ENCODE results near the gene CACNA1G. TPM values are rescaled to one million over a fixed set of nuclear protein-coding genes. Genes with fewer than 3 reads are reported as not detected.
A peak's percentile ranks its signal among the peaks of the same experiment; 100 is the strongest.

The CACNA1G gene
- total RNA-seq, 1 donor from 2014 or later = 0.27 TPM

DNA sequence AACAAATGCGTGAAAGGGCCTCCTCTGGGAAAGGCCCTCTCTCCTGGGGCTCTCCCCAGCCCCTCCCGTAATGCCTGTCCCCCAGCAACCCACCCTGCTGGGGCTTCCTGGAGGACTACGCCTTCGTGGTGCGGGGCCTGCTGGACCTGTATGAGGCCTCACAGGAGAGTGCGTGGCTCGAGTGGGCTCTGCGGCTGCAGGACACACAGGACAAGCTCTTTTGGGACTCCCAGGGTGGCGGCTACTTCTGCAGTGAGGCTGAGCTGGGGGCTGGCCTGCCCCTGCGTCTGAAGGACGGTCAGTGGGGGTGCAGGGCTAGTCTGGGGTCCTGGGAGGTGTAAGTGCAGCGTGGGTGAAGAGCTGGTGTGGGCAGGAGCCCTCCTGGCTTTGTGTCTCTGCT lies 8.6 kb upstream of the CACNA1G start:
- peaks cover 1% of the 10 kb centered on the region for H3K9me3 Mint-ChIP-seq (ENCODE audit: unreplicated experiment)
- H3K4me1 Mint-ChIP-seq (ENCODE audit: low read depth, unreplicated experiment) = no peaks in the 10 kb centered on the region
- peaks cover 24% of the 10 kb centered on the region for H3K27me3 Mint-ChIP-seq (ENCODE audit: low read depth, unreplicated experiment)
- no peak for FAIRE-seq
- H3K27me3 ChIP-seq (ENCODE audit: insufficient read depth, low read length) = no peaks in the 10 kb centered on the region
- H4K20me1 ChIP-seq (ENCODE audit: insufficient read depth, low read length) = peaks cover 15% of the 10 kb centered on the region
- no peak overlapping the region for H2AFZ ChIP-seq (ENCODE audit: low read depth, low read length)
- TF ChIP-seq, protein P1, sequence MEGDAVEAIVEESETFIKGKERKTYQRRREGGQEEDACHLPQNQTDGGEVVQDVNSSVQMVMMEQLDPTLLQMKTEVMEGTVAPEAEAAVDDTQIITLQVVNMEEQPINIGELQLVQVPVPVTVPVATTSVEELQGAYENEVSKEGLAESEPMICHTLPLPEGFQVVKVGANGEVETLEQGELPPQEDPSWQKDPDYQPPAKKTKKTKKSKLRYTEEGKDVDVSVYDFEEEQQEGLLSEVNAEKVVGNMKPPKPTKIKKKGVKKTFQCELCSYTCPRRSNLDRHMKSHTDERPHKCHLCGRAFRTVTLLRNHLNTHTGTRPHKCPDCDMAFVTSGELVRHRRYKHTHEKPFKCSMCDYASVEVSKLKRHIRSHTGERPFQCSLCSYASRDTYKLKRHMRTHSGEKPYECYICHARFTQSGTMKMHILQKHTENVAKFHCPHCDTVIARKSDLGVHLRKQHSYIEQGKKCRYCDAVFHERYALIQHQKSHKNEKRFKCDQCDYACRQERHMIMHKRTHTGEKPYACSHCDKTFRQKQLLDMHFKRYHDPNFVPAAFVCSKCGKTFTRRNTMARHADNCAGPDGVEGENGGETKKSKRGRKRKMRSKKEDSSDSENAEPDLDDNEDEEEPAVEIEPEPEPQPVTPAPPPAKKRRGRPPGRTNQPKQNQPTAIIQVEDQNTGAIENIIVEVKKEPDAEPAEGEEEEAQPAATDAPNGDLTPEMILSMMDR (IDR thresholded peaks at IDR 0.05; ENCODE audit: insufficient read depth, low read depth, low read length) = no peak
- TF ChIP-seq EZH2 (IDR thresholded peaks at IDR 0.05; ENCODE audit: insufficient read depth, low read length) = no peak
- no peak overlapping the region for H3K9ac ChIP-seq (ENCODE audit: low read length)
- no peak overlapping the region for H3K4me2 ChIP-seq (ENCODE audit: low read length)
- H3K36me3 ChIP-seq (ENCODE audit: insufficient read depth, low read length) = no peaks in the 10 kb centered on the region
- peaks cover 4% of the 10 kb centered on the region for H3K79me2 ChIP-seq (ENCODE audit: insufficient read depth, low read length)
- H3K27ac Mint-ChIP-seq (ENCODE audit: unreplicated experiment) = no peak overlapping the region
- no peak overlapping the region for H3K27ac ChIP-seq (ENCODE audit: low read depth, low read length)
- H3K4me3 ChIP-seq (ENCODE audit: insufficient read depth, low read depth, low read length) = no peak overlapping the region
- H3K36me3 Mint-ChIP-seq (ENCODE audit: low read depth, unreplicated experiment) = peaks cover 24% of the 10 kb centered on the region
- DNase-seq (ENCODE audit: low read depth) = no peak
- H3K4me1 ChIP-seq (ENCODE audit: insufficient read depth, low read length) = peaks cover 9% of the 10 kb centered on the region
- no peak overlapping the region for H3K4me3 Mint-ChIP-seq (ENCODE audit: unreplicated experiment)
- H3K9me3 ChIP-seq (ENCODE audit: insufficient read depth, low read depth, low read length) = no peaks in the 10 kb centered on the region

DNA sequence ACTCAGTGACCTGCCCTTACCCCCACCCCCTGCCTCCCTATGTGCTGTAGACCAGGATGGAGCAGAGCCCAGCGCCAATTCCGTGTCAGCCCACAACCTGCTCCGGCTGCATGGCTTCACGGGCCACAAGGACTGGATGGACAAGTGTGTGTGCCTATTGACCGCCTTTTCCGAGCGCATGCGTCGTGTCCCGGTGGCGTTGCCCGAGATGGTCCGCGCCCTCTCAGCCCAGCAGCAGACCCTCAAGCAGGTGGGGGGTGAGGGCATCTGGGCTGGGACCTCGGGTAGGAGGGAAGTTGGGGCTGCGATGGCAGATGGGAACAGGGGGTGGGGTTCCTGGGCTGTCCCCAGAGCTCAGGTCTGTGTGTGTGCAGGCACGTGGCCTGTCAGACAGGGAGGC lies 6.3 kb upstream of the CACNA1G start:
- Histone ChIP-seq H3K79me2 (ENCODE audit: insufficient read depth, low read length) (no peaks in the 10 kb centered on the region), H3K27ac (ENCODE audit: low read depth, low read length) (no peak overlapping the region), H3K9ac (ENCODE audit: low read length) (no peak overlapping the region), H4K20me1 (ENCODE audit: insufficient read depth, low read length) (peaks cover 24% of the 10 kb centered on the region), H3K36me3 (ENCODE audit: insufficient read depth, low read length) (no peaks in the 10 kb centered on the region), H2AFZ (ENCODE audit: low read depth, low read length) (no peak overlapping the region), H3K27me3 (ENCODE audit: insufficient read depth, low read length) (peaks cover 15% of the 10 kb centered on the region), H3K9me3 (ENCODE audit: insufficient read depth, low read depth, low read length) (no peaks in the 10 kb centered on the region), H3K4me3 (ENCODE audit: insufficient read depth, low read depth, low read length) (no peak overlapping the region), H3K4me1 (ENCODE audit: insufficient read depth, low read length) (peaks cover 4% of the 10 kb centered on the region), H3K4me2 (ENCODE audit: low read length) (no peak overlapping the region)
- TF ChIP-seq, protein P1 (IDR thresholded peaks at IDR 0.05; ENCODE audit: insufficient read depth, low read depth, low read length) = no peak
- TF ChIP-seq EZH2 (IDR thresholded peaks at IDR 0.05; ENCODE audit: insufficient read depth, low read length) = no peak
- Mint-ChIP-seq H3K4me1 (ENCODE audit: low read depth, unreplicated experiment) (peaks cover 1% of the 10 kb centered on the region), H3K4me3 (ENCODE audit: unreplicated experiment) (no peak overlapping the region), H3K36me3 (ENCODE audit: low read depth, unreplicated experiment) (peaks cover 24% of the 10 kb centered on the region), H3K9me3 (ENCODE audit: unreplicated experiment) (peaks cover 1% of the 10 kb centered on the region), H3K27me3 (ENCODE audit: low read depth, unreplicated experiment) (peaks cover 41% of the 10 kb centered on the region), H3K27ac (ENCODE audit: unreplicated experiment) (no peak overlapping the region)
- no peak for FAIRE-seq
- DNase-seq (ENCODE audit: low read depth) = no peak

DNA sequence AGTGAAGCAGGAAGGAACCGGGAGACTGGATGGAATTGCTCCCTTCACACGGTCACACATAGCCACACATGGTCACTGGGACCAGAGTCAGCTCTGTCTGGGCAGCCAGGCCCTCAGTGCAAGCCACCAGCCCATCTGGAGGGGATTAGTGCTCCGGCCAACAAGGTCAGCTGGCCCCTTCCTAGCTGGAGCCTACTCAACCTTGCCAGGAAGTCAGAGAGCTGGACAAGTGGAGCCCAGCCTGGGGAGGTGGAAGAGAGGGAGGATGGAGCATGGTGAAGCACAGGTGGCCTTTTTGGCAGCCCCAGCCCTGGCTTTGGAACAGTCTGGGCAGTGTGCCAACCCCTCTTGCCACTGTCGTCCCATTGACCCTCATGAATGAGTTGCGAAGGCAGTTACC lies 3.7 kb upstream of the CACNA1G start:
- FAIRE-seq (no peak), DNase-seq (ENCODE audit: low read depth) (no peak)
- Mint-ChIP-seq H3K4me3 (ENCODE audit: unreplicated experiment) (no peak overlapping the region), H3K36me3 (ENCODE audit: low read depth, unreplicated experiment) (peaks cover 20% of the 10 kb centered on the region), H3K4me1 (ENCODE audit: low read depth, unreplicated experiment) (peaks cover 1% of the 10 kb centered on the region), H3K9me3 (ENCODE audit: unreplicated experiment) (no peaks in the 10 kb centered on the region), H3K27ac (ENCODE audit: unreplicated experiment) (peak overlapping the region; percentile 58), H3K27me3 (ENCODE audit: low read depth, unreplicated experiment) (peaks cover 41% of the 10 kb centered on the region)
- Histone ChIP-seq H3K79me2 (ENCODE audit: insufficient read depth, low read length) (no peaks in the 10 kb centered on the region), H2AFZ (ENCODE audit: low read depth, low read length) (no peak overlapping the region), H3K36me3 (ENCODE audit: insufficient read depth, low read length) (no peaks in the 10 kb centered on the region), H4K20me1 (ENCODE audit: insufficient read depth, low read length) (peaks cover 15% of the 10 kb centered on the region), H3K4me2 (ENCODE audit: low read length) (no peak overlapping the region), H3K27me3 (ENCODE audit: insufficient read depth, low read length) (peaks cover 30% of the 10 kb centered on the region), H3K9me3 (ENCODE audit: insufficient read depth, low read depth, low read length) (no peaks in the 10 kb centered on the region), H3K9ac (ENCODE audit: low read length) (no peak overlapping the region), H3K27ac (ENCODE audit: low read depth, low read length) (no peak overlapping the region), H3K4me1 (ENCODE audit: insufficient read depth, low read length) (peaks cover 20% of the 10 kb centered on the region), H3K4me3 (ENCODE audit: insufficient read depth, low read depth, low read length) (no peak overlapping the region)
- no peak for TF ChIP-seq EZH2 (IDR thresholded peaks at IDR 0.05; ENCODE audit: insufficient read depth, low read length)
- TF ChIP-seq, protein P1 (IDR thresholded peaks at IDR 0.05; ENCODE audit: insufficient read depth, low read depth, low read length) = no peak
